ENCODE results near the gene TMA16.

The TMA16 gene

GRCh38 chr4:163476761-163477438 lies 17.6 kb upstream of the TMA16 start:
- Histone ChIP-seq H3K4me1 (ENCODE audit: control insufficient read depth, low read depth, low read length) (no peaks in the 10 kb centered on the region), H3K4me3 (ENCODE audit: low read length) (no peak overlapping the region), H3K4ac (ENCODE audit: low read depth, low read length) (no peak overlapping the region), H4K5ac (ENCODE audit: low read length) (no peak overlapping the region), H3K79me1 (ENCODE audit: low read length) (no peaks in the 10 kb centered on the region), H3K18ac (ENCODE audit: low read length) (no peak overlapping the region), H4K8ac (ENCODE audit: low read depth, low read length) (no peak overlapping the region), H2BK120ac (ENCODE audit: low read depth, low read length) (no peak overlapping the region), H3K27ac (ENCODE audit: low read depth, low read length) (no peak overlapping the region), H2BK5ac (ENCODE audit: low read length) (no peak overlapping the region), H3K56ac (ENCODE audit: low read length) (no peak overlapping the region), H3K27me3 (ENCODE audit: insufficient read depth, low read length, poor library complexity) (no peaks in the 10 kb centered on the region), H2BK15ac (replicated peaks; ENCODE audit: low read depth) (no peak overlapping the region), H3K79me2 (ENCODE audit: control insufficient read depth, insufficient read depth, low read length) (no peaks in the 10 kb centered on the region), H3K9ac (ENCODE audit: low read length) (no peak overlapping the region), H2AK5ac (ENCODE audit: low read length) (no peak overlapping the region), H3K23ac (ENCODE audit: low read length) (no peak overlapping the region), H3K4me2 (ENCODE audit: low read length) (no peak overlapping the region), H3K36me3 (ENCODE audit: control insufficient read depth, insufficient read depth, low read length) (no peaks in the 10 kb centered on the region)
- no CpG with 5 or more reads among the region's 5 CpGs for WGBS (ENCODE audit: extremely low coverage, insufficient coverage, low lambda C conversion rate)
- DNase-seq: no peak

DNA sequence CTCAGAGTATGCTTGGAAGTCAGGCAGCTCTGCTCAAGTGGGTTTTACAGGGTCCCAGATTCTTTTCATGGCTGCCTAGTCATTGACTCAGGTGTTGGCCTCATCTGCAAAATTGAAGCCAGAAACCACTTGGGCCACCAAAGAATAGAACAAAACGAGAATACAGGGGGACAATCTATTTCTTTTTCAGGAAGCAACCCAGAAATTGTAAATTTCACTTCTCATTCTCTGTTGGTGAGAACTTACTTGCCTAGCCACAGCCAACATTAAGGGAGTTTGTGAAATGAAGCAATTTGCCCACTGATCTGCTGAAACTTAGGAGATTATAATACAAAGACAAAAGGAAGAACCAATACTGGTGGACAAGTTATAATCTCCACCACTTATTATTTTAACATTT lies 12.3 kb upstream of the TMA16 start:
- Histone ChIP-seq H2BK5ac (ENCODE audit: low read length) (no peak overlapping the region), H3K4me3 (ENCODE audit: low read length) (no peak overlapping the region), H2AK5ac (ENCODE audit: low read length) (no peak overlapping the region), H2BK15ac (replicated peaks; ENCODE audit: low read depth) (no peak overlapping the region), H3K18ac (ENCODE audit: low read length) (no peak overlapping the region), H3K79me2 (ENCODE audit: control insufficient read depth, insufficient read depth, low read length) (no peaks in the 10 kb centered on the region), H4K8ac (ENCODE audit: low read depth, low read length) (no peak overlapping the region), H3K4ac (ENCODE audit: low read depth, low read length) (no peak overlapping the region), H3K27me3 (ENCODE audit: insufficient read depth, low read length, poor library complexity) (no peaks in the 10 kb centered on the region), H3K4me2 (ENCODE audit: low read length) (no peak overlapping the region), H3K9ac (ENCODE audit: low read length) (no peak overlapping the region), H3K56ac (ENCODE audit: low read length) (no peak overlapping the region), H3K79me1 (ENCODE audit: low read length) (no peaks in the 10 kb centered on the region), H3K4me1 (ENCODE audit: control insufficient read depth, low read depth, low read length) (no peaks in the 10 kb centered on the region), H3K36me3 (ENCODE audit: control insufficient read depth, insufficient read depth, low read length) (no peaks in the 10 kb centered on the region), H3K27ac (ENCODE audit: low read depth, low read length) (no peak overlapping the region), H4K5ac (ENCODE audit: low read length) (no peak overlapping the region), H2BK120ac (ENCODE audit: low read depth, low read length) (no peak overlapping the region), H3K23ac (ENCODE audit: low read length) (no peak overlapping the region)
- no peak for DNase-seq
- no CpG with 5 or more reads among the region's 1 CpG for WGBS (ENCODE audit: extremely low coverage, insufficient coverage, low lambda C conversion rate)

GRCh38 chr4:163484906-163485305 lies 9.6 kb upstream of the TMA16 start:
- no peak overlapping the region for H3K23ac ChIP-seq (ENCODE audit: low read length)

DNA sequence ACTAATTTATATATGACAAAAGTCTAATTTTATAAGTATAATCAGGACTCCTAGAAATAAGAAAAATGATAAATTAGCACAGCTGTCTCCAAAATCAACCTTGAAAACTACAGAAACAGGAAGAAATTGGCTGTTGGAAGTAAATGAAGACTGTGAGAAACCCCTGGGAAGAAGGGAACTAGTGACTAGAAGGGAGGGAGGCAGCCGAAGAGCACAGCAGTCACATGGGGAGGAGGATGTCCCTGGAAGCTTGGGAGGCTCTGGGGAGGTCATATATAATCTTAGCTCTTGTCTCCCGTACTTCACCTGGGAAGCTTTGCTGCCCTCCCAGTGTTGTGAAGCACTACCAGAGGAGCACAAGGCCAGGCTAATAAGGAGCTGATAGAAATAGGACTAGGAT lies 8.9 kb upstream of the TMA16 start:
- no peaks in the 10 kb centered on the region for H3K4me1 ChIP-seq (ENCODE audit: control insufficient read depth, low read depth, low read length)
- H3K27me3 ChIP-seq (ENCODE audit: insufficient read depth, low read length, poor library complexity): no peaks in the 10 kb centered on the region
- no peak overlapping the region for H2AK5ac ChIP-seq (ENCODE audit: low read length)
- no peaks in the 10 kb centered on the region for H3K79me1 ChIP-seq (ENCODE audit: low read length)
- no peak for DNase-seq
- no peak overlapping the region for H2BK120ac ChIP-seq (ENCODE audit: low read depth, low read length)
- no peak overlapping the region for H4K8ac ChIP-seq (ENCODE audit: low read depth, low read length)
- H2BK5ac ChIP-seq (ENCODE audit: low read length): no peak overlapping the region
- H3K36me3 ChIP-seq (ENCODE audit: control insufficient read depth, insufficient read depth, low read length): no peaks in the 10 kb centered on the region
- no peak overlapping the region for H3K56ac ChIP-seq (ENCODE audit: low read length)
- H3K27ac ChIP-seq (ENCODE audit: low read depth, low read length): no peak overlapping the region
- H2BK15ac ChIP-seq (replicated peaks; ENCODE audit: low read depth): no peak overlapping the region
- H3K4ac ChIP-seq (ENCODE audit: low read depth, low read length): no peak overlapping the region
- no peak overlapping the region for H3K23ac ChIP-seq (ENCODE audit: low read length)
- H4K5ac ChIP-seq (ENCODE audit: low read length): no peak overlapping the region
- H3K4me3 ChIP-seq (ENCODE audit: low read length): no peak overlapping the region
- H3K9ac ChIP-seq (ENCODE audit: low read length): no peak overlapping the region
- H3K79me2 ChIP-seq (ENCODE audit: control insufficient read depth, insufficient read depth, low read length): no peaks in the 10 kb centered on the region
- no CpG with 5 or more reads among the region's 2 CpGs for whole genome bisulfite sequencing (ENCODE audit: extremely low coverage, insufficient coverage, low lambda C conversion rate)
- no peak overlapping the region for H3K18ac ChIP-seq (ENCODE audit: low read length)
- H3K4me2 ChIP-seq (ENCODE audit: low read length): no peak overlapping the region

More at GRCh38 chr4:163484906-163485305, 9.6 kb upstream of the TMA16 start:
- no peaks in the 10 kb centered on the region for H3K79me1 ChIP-seq (ENCODE audit: low read length)
- H3K79me2 ChIP-seq (ENCODE audit: control insufficient read depth, insufficient read depth, low read length): no peaks in the 10 kb centered on the region
- H2BK5ac ChIP-seq (ENCODE audit: low read length): no peak overlapping the region
- H3K27me3 ChIP-seq (ENCODE audit: insufficient read depth, low read length, poor library complexity): no peaks in the 10 kb centered on the region
- no peak overlapping the region for H3K27ac ChIP-seq (ENCODE audit: low read depth, low read length)
- no CpG with 5 or more reads among the region's 4 CpGs for WGBS (ENCODE audit: extremely low coverage, insufficient coverage, low lambda C conversion rate)
- H4K8ac ChIP-seq (ENCODE audit: low read depth, low read length): no peak overlapping the region
- no peak overlapping the region for H3K56ac ChIP-seq (ENCODE audit: low read length)
- H3K18ac ChIP-seq (ENCODE audit: low read length): peak overlapping the region; percentile 75
- H2AK5ac ChIP-seq (ENCODE audit: low read length): no peak overlapping the region
- no peak overlapping the region for H4K5ac ChIP-seq (ENCODE audit: low read length)
- no peaks in the 10 kb centered on the region for H3K36me3 ChIP-seq (ENCODE audit: control insufficient read depth, insufficient read depth, low read length)
- DNase-seq: peak; percentile 78
- no peaks in the 10 kb centered on the region for H3K4me1 ChIP-seq (ENCODE audit: control insufficient read depth, low read depth, low read length)
- no peak overlapping the region for H2BK15ac ChIP-seq (replicated peaks; ENCODE audit: low read depth)
- no peak overlapping the region for H3K4me3 ChIP-seq (ENCODE audit: low read length)
- no peak overlapping the region for H3K9ac ChIP-seq (ENCODE audit: low read length)
- H3K4ac ChIP-seq (ENCODE audit: low read depth, low read length): no peak overlapping the region
- H3K4me2 ChIP-seq (ENCODE audit: low read length): no peak overlapping the region
- H2BK120ac ChIP-seq (ENCODE audit: low read depth, low read length): no peak overlapping the region

DNA sequence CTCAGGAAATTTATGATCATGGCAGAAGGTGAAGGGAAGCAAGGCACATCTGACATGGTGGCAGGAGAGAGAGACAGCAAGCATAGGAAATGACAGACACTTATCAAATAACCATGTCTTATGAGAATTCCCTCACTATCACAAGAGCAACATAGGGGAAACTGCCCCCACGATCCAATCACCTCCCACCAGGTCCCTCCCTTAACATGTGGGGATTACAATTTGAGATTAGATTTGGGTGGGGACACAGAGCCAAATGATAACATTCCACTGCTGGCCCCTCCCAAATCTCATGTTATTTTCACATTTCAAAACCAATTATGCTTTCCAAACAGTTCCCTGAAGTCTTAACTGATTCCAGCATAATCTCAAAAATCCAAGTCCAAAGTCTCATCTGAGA lies 8.2 kb upstream of the TMA16 start:
- Histone ChIP-seq H3K79me1 (ENCODE audit: low read length) (no peaks in the 10 kb centered on the region), H3K27ac (ENCODE audit: low read depth, low read length) (no peak overlapping the region), H3K79me2 (ENCODE audit: control insufficient read depth, insufficient read depth, low read length) (no peaks in the 10 kb centered on the region), H3K27me3 (ENCODE audit: insufficient read depth, low read length, poor library complexity) (no peaks in the 10 kb centered on the region), H2BK120ac (ENCODE audit: low read depth, low read length) (no peak overlapping the region), H3K4me2 (ENCODE audit: low read length) (no peak overlapping the region), H3K4me1 (ENCODE audit: control insufficient read depth, low read depth, low read length) (no peaks in the 10 kb centered on the region), H4K8ac (ENCODE audit: low read depth, low read length) (no peak overlapping the region), H3K36me3 (ENCODE audit: control insufficient read depth, insufficient read depth, low read length) (no peaks in the 10 kb centered on the region), H3K4ac (ENCODE audit: low read depth, low read length) (no peak overlapping the region), H2BK15ac (replicated peaks; ENCODE audit: low read depth) (no peak overlapping the region), H2BK5ac (ENCODE audit: low read length) (no peak overlapping the region), H4K5ac (ENCODE audit: low read length) (no peak overlapping the region), H3K56ac (ENCODE audit: low read length) (no peak overlapping the region), H3K4me3 (ENCODE audit: low read length) (no peak overlapping the region), H3K23ac (ENCODE audit: low read length) (no peak overlapping the region), H3K9ac (ENCODE audit: low read length) (no peak overlapping the region), H2AK5ac (ENCODE audit: low read length) (no peak overlapping the region), H3K18ac (ENCODE audit: low read length) (no peak overlapping the region)
- WGBS (ENCODE audit: extremely low coverage, insufficient coverage, low lambda C conversion rate): no CpG with 5 or more reads among the region's 1 CpG
- no peak for DNase-seq

- no peak for DNase-seq
- no CpG with 5 or more reads among the region's 1 CpG for WGBS (ENCODE audit: extremely low coverage, insufficient coverage, low lambda C conversion rate)
Measured at GRCh38 chr4:163489929-163490328, 4.6 kb upstream of the TMA16 start.

More at GRCh38 chr4:163489929-163490328, 4.6 kb upstream of the TMA16 start:
- Histone ChIP-seq H4K8ac (ENCODE audit: low read depth, low read length) (no peak overlapping the region), H2AK5ac (ENCODE audit: low read length) (no peak overlapping the region), H2BK15ac (replicated peaks; ENCODE audit: low read depth) (no peak overlapping the region), H3K36me3 (ENCODE audit: control insufficient read depth, insufficient read depth, low read length) (no peaks in the 10 kb centered on the region), H3K9ac (ENCODE audit: low read length) (no peak overlapping the region), H3K4me2 (ENCODE audit: low read length) (no peak overlapping the region), H3K27ac (ENCODE audit: low read depth, low read length) (no peak overlapping the region), H3K4ac (ENCODE audit: low read depth, low read length) (no peak overlapping the region), H3K4me3 (ENCODE audit: low read length) (no peak overlapping the region), H3K79me1 (ENCODE audit: low read length) (no peaks in the 10 kb centered on the region), H3K79me2 (ENCODE audit: control insufficient read depth, insufficient read depth, low read length) (peaks cover 3% of the 10 kb centered on the region), H3K18ac (ENCODE audit: low read length) (no peak overlapping the region), H3K56ac (ENCODE audit: low read length) (no peak overlapping the region), H4K5ac (ENCODE audit: low read length) (no peak overlapping the region), H2BK5ac (ENCODE audit: low read length) (no peak overlapping the region), H3K23ac (ENCODE audit: low read length) (no peak overlapping the region), H2BK120ac (ENCODE audit: low read depth, low read length) (no peak overlapping the region), H3K4me1 (ENCODE audit: control insufficient read depth, low read depth, low read length) (no peaks in the 10 kb centered on the region), H3K27me3 (ENCODE audit: insufficient read depth, low read length, poor library complexity) (no peaks in the 10 kb centered on the region)

Data from mesendoderm (in vitro differentiated cells).